Measurements from ENCODE around the gene HOXD3. TPM values are rescaled to one million over a fixed set of nuclear protein-coding genes. Genes with fewer than 3 reads are reported as not detected.

Gene HOXD3
- total RNA-seq, 1 experiment from 2014 or later = not detected

GRCh38 chr2:176165370-176166050 is 8.4 kb downstream of the HOXD3 start:
- Histone ChIP-seq H2BK15ac (ENCODE audit: low read depth, low read length) (no peak overlapping the region), H3K18ac (ENCODE audit: insufficient read length, low read depth, low read length) (no peak overlapping the region), H2BK120ac (ENCODE audit: low read depth, low read length, poor library complexity, severe bottlenecking) (no peak overlapping the region), H3K9me3 (ENCODE audit: control insufficient read depth, low read depth, low read length) (no peaks in the 10 kb centered on the region), H3T11ph (ENCODE audit: low read length) (no peak overlapping the region), H2BK20ac (ENCODE audit: low read depth, low read length, poor library complexity, severe bottlenecking) (no peak overlapping the region), H3K27ac (ENCODE audit: insufficient read length, low read depth, low read length) (no peak overlapping the region), H3K56ac (ENCODE audit: insufficient read length, low read depth, low read length) (no peak overlapping the region), H3K27me3 (ENCODE audit: insufficient read depth, low read length) (peaks cover 97% of the 10 kb centered on the region), H3K4me2 (ENCODE audit: insufficient read depth, insufficient read length, low read length) (no peak overlapping the region), H2AFZ (ENCODE audit: low read length) (no peak overlapping the region), H4K91ac (ENCODE audit: insufficient read length, low read depth, low read length) (no peak overlapping the region), H2BK5ac (ENCODE audit: insufficient read length, low read length) (no peak overlapping the region), H3K79me1 (ENCODE audit: insufficient read depth, low read depth, low read length, poor library complexity, severe bottlenecking) (no peaks in the 10 kb centered on the region), H3K9ac (ENCODE audit: extremely low read depth, insufficient read length, low read length) (no peak overlapping the region), H4K8ac (replicated peaks; ENCODE audit: insufficient read length, low read depth, low read length) (no peak overlapping the region), H2AK5ac (ENCODE audit: insufficient read length, low read length) (no peak overlapping the region), H4K20me1 (ENCODE audit: control insufficient read depth, insufficient read depth, insufficient read length) (peaks cover 2% of the 10 kb centered on the region), H3K79me2 (ENCODE audit: insufficient read depth, low read length) (no peaks in the 10 kb centered on the region), H3K14ac (ENCODE audit: insufficient read depth, low read length) (no peak overlapping the region), H3K23ac (ENCODE audit: insufficient read length, low read depth, low read length) (no peak overlapping the region), H3K4me1 (ENCODE audit: insufficient read depth, low read length) (no peaks in the 10 kb centered on the region), H2BK12ac (ENCODE audit: insufficient read length, low read depth, low read length) (no peak overlapping the region), H3K4ac (ENCODE audit: low read depth, low read length) (no peak overlapping the region), H4K5ac (ENCODE audit: insufficient read length, low read depth, low read length) (no peak overlapping the region), H3K23me2 (ENCODE audit: insufficient read length, low read depth, low read length, poor library complexity, severe bottlenecking) (no peaks in the 10 kb centered on the region)
- Mint-ChIP-seq H3K27me3 (ENCODE audit: low read depth) (peaks cover 100% of the 10 kb centered on the region), H3K36me3 (ENCODE audit: insufficient read depth in 1 of 3, low read depth in 3 of 3) (no peaks in the 10 kb centered on the region; a peak in 1 of 7 replicates), H3K4me1 (peaks cover 0 to 26% of the 10 kb centered on the region in 2 experiments; a peak in 3 of 4 replicates), H3K27ac (no peak overlapping the region), H3K9me3 (peaks cover 0 to 5% of the 10 kb centered on the region in 2 experiments; a peak in 3 of 5 replicates), H3K4me3 (peak overlapping the region in 1 of 2 experiments; percentile 48; a peak in 1 of 5 replicates)
- TF ChIP-seq CTCF (conservative IDR thresholded peaks at IDR 0.05) = no peak
- no peak for DNase-seq
- WGBS (ENCODE audit: extremely low coverage, insufficient read length, low lambda C conversion rate) = no CpG with 5 or more reads among the region's 26 CpGs

Measured in H9 (cell line).